Coronary artery (tissue), 2 donors: ENCODE results near the gene PPT1.

Source experiments
- DNase-seq: peaks from one replicate; pipeline ENCODE4 v3.0.0-alpha.2; 2017; ENCODE audit warnings: low spot score
- H3K27ac ChIP-seq, 2 donors: fragments of 200-600 bp; sonication (generic); one replicate each; pipeline ENCODE4 v1.5.1; 2016 to 2019
- H3K4me3 ChIP-seq: fragments of 200-600 bp; sonication (generic); 2 replicates; pipeline ENCODE4 v1.5.1; 2016; ENCODE audit warnings: mild to moderate bottlenecking, moderate library complexity
- TF ChIP-seq, protein P1 (sequence below): fragments of 200-600 bp; sonication (generic); IDR thresholded peaks from one replicate; pipeline ENCODE4 v1.5.1; 2019; ENCODE audit warnings: antibody characterized with exemption

Gene PPT1

DNA sequence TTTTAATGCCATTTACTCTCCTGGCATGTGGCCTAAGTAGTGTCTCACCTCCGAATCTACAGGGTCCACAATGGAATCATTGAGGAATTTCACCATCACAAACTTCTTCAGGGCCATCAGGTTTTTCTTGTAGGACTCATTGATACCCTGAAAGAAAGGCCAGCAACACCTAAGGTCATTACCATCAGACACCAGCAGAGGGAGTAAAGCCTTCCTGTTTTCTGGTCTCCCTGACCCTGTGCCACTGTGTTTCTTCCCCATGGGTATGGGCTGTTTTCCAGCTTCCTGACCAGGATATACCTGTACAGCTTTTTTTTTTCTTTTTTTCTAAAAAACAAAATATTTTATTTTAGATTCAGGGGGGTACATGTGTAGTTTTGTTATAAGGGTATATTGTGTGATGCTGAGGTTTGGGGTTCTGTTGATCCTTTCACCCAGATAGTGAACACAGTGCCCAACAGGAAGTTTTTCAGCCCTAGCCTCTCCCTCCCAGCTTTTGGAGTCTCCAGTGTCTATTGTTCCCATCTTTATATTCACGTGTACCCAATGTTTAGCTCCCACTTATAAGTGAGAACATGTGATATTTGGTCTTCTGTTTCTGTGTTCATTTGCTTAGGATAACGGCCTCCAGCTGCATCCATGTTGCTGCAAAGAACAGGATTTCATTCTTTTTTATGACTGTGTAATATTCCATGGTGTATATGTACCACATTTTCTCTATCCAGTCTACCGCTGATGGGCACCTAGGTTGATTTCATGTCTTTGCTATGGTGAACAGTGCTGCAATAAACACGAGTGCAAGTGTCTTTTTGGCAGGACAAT lies 18.3 kb downstream of the PPT1 start:
- Histone ChIP-seq H3K4me3 (no peak overlapping the region), H3K27ac (peak overlapping the region in 1 of 2 donors; percentile 73)
- TF ChIP-seq, protein P1, sequence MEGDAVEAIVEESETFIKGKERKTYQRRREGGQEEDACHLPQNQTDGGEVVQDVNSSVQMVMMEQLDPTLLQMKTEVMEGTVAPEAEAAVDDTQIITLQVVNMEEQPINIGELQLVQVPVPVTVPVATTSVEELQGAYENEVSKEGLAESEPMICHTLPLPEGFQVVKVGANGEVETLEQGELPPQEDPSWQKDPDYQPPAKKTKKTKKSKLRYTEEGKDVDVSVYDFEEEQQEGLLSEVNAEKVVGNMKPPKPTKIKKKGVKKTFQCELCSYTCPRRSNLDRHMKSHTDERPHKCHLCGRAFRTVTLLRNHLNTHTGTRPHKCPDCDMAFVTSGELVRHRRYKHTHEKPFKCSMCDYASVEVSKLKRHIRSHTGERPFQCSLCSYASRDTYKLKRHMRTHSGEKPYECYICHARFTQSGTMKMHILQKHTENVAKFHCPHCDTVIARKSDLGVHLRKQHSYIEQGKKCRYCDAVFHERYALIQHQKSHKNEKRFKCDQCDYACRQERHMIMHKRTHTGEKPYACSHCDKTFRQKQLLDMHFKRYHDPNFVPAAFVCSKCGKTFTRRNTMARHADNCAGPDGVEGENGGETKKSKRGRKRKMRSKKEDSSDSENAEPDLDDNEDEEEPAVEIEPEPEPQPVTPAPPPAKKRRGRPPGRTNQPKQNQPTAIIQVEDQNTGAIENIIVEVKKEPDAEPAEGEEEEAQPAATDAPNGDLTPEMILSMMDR: peak; percentile 58
- no peak for DNase-seq

DNA sequence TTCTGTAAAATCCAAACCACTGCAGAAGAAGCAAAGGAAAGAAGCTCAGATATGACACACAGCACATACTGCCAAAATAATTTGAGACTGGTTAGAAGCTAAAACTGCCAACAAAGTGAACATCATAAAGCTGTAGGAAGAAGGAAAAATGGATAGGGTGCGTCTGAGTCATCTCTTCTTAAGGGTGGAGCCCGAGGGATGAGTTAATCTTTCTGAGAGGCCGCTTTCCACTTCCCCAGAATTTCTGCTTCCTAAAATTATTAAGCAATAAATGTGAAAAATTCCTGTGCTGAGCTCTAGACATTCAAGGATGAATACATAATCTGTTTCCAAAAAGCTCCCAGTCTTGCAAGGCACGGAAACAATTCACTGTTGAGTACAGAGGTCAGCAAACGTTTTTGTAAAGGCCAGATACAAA lies 20.1 kb downstream of the PPT1 start:
- TF ChIP-seq, protein P1: no peak
- no peak for DNase-seq
- peak overlapping the region; percentile 18 to 73 for H3K27ac ChIP-seq

DNA sequence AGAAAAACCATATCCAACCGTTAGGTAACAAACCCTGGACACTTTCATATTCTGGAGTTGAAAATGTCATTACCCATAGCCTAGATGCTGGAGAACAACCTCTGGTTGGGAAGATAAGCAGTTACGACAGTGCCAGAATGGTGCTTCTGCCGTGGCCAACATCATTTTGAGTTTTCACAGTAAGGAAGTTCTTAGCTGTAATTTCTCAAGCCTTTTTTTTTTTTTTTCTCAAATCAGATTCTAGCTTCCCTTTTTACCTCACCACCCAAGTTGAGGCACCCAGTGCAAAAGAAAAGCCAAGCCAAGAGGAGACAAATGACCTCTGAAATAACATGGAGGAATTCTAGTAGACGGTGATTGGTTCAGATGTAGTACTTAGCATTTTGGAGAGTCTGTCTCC lies 21.8 kb downstream of the PPT1 start:
- Histone ChIP-seq H3K4me3 (no peak overlapping the region), H3K27ac (peak overlapping the region in 1 of 2 donors; percentile 47)
- no peak for DNase-seq
- TF ChIP-seq, protein P1: no peak

More for the DNA sequence above, 20.1 kb downstream of the PPT1 start:
- H3K4me3 ChIP-seq: no peak overlapping the region

DNA sequence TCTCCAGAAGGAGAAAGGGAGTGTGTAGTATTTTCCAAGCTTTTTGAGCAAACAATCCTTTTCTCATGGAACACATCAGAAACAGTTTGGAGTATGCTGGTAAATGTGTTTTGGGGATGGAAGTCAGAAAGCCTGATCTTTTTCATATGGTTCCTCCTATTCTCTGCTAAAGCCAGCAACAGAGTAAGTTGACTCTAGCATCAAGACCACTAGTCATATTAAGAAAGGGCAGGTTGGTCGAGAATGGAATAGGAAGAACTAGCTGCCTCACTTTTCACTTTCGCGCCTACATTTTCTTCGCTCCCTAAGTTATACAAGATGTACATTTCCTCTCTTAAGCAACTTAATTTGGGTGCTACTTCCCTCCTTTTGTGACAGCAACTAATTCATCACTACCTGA lies 24.0 kb downstream of the PPT1 start:
- TF ChIP-seq, protein P1: no peak
- DNase-seq: no peak
- Histone ChIP-seq H3K27ac (no peak overlapping the region), H3K4me3 (no peak overlapping the region)

DNA sequence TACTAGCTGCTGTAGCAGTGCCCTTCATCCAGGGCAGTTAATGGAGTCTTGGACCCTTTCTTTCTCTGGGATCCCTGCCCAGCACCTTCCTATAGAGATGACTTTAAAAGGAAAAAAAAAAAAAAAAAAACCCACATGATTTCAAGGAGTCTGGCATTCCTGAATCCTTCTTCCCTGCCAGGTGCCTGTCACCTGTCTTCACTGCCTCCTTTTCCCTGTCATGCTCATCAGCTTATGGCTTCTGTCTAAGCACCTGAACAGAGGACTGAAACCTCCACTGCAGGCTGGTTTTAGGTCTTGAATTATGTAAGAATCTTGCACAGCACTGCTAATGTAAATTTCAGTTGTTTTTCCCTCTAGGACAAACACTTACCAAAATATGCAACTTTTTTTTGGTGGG lies 24.9 kb downstream of the PPT1 start:
- no peak overlapping the region for H3K4me3 ChIP-seq
- TF ChIP-seq, protein P1: no peak
- no peak for DNase-seq
- no peak overlapping the region for H3K27ac ChIP-seq

DNA sequence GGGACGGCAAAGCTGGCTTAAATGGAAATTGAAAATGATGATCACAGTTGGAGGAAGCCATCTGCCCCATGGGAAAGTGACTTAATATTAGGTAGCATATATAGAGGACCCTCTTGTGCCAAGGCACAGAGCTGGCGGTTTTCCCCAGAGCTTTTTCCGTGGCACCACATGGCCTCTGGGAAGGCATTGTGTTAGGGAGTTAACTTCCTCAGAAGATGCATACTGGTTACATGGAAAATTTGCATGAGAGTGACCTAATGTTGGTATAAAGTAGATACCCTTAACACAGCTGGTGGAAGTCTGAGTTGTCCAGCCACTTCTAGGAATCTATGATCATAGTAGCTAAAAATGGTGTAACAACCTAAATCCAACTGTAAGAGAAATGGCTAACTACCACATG lies 29.2 kb downstream of the PPT1 start:
- DNase-seq: no peak
- H3K4me3 ChIP-seq: no peak overlapping the region
- TF ChIP-seq, protein P1: no peak
- no peak overlapping the region for H3K27ac ChIP-seq

DNA sequence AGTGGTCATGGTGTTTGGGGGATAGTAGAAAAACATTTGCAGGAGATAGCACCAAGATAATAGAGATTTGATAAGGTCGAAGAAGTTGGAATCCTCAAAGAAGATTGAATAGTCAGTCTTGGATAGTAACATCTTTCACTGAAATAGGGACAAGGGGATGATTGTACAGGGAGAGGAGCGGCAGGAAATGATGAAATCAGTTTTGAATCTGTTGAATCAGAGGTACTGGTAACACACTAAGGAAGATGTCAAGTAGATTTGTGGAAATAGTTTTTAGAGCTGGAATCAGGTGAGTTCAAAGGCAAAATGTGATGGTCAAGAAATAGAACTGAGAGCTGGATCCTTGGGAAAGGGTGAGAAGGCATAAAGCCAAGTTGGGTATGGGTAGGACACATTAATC lies 30.0 kb downstream of the PPT1 start:
- H3K27ac ChIP-seq: no peak overlapping the region
- no peak overlapping the region for H3K4me3 ChIP-seq

More for the DNA sequence above, 30.0 kb downstream of the PPT1 start:
- TF ChIP-seq, protein P1: no peak
- DNase-seq: no peak
